Chondrocyte (in vitro differentiated cells): Measurements from ENCODE around the gene COL11A1. TPM values are rescaled to one million over a fixed set of nuclear protein-coding genes. Genes with fewer than 3 reads are reported as not detected.

Source experiments
- DNase-seq: peaks from one replicate; pipeline ENCODE4 v3.0.0; 2021; ENCODE audit warnings: mixed read lengths, low spot score
- H3K27ac Mint-ChIP-seq: one replicate; pipeline ENCODE4 v1.8.0; 2021; ENCODE audit warnings: mild to moderate bottlenecking, moderate library complexity, mixed read lengths; ENCODE audit not compliant: unreplicated experiment
- H3K27me3 Mint-ChIP-seq: 2 replicates; pipeline ENCODE4 v1.8.0; 2021; ENCODE audit warnings: low read depth, mixed read lengths
- H3K36me3 Mint-ChIP-seq: 2 replicates; pipeline ENCODE4 v1.8.0; 2021; ENCODE audit warnings: low read depth, mixed read lengths
- H3K4me1 Mint-ChIP-seq: 2 replicates; pipeline ENCODE4 v1.8.0; 2021; ENCODE audit warnings: low read depth, mild to moderate bottlenecking, mixed read lengths
- H3K4me3 Mint-ChIP-seq: one replicate; pipeline ENCODE4 v1.8.0; 2021; ENCODE audit warnings: mild to moderate bottlenecking, moderate library complexity, mixed read lengths; ENCODE audit not compliant: unreplicated experiment
- H3K9me3 Mint-ChIP-seq: 2 replicates; pipeline ENCODE4 v1.8.0; 2021; ENCODE audit warnings: low read depth, mixed read lengths
- CTCF ChIP-seq: fragments of 200-600 bp; sonication (generic); IDR thresholded peaks from 2 replicates; pipeline ENCODE4 v1.5.0; 2021; ENCODE audit warnings: antibody characterized with exemption, mild to moderate bottlenecking, moderate library complexity
- total RNA-seq: library from RNA; stranded (reverse); gene quantifications from 3 replicates; pipeline ENCODE4 v1.2.1, GENCODE V29; 2021

COL11A1 gene
- total RNA-seq, 1 donor from 2014 or later, result 1,042 TPM

DNA sequence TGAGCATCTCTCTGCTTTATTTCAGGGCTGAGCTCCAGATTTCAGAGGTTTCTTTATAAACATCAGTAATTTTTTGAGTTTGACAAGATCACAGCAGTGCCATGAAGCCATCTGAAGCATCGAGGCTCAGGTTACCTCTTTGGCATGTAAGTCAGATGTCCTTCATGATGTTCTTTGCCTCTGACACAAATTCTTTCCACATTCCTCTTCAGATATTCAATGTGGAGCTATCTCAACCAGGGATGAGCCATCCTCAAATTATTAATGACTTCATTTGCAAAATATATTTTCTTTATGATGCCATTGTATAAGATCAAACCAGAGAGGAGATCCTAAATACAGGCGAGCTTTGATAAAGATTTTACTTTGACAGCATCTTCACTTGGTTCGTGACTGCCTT is 256.7 kb downstream of the COL11A1 start:
- no peak for DNase-seq
- Mint-ChIP-seq H3K27me3 (no peaks in the 10 kb centered on the region), H3K36me3 (peaks cover 13% of the 10 kb centered on the region), H3K4me1 (peaks cover 19% of the 10 kb centered on the region), H3K4me3 (no peak overlapping the region), H3K9me3 (peaks cover 18% of the 10 kb centered on the region), H3K27ac (no peak overlapping the region)
- no peak for TF ChIP-seq CTCF

DNA sequence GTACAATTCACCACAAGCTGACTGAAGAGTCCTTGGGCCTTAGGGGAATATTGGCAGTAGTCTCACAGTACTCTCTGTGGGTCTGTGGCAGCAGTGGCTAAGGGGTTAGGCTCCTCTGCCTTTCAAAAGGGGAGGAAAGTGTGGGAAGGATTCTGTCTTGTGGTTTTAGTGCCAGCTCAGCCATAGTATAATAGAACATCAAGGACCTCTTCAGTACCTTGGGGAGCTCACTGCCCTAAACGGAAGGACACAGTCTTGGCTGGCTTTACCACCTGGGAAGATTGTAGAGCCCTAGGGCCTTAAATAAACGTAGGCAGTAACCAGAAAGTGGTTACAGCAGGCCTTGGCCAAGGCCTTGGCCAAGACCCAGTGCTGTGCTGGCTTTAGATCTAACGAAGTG is 265.7 kb downstream of the COL11A1 start:
- TF ChIP-seq CTCF, result no peak
- no peak overlapping the region for H3K4me3 Mint-ChIP-seq
- H3K27ac Mint-ChIP-seq, result no peak overlapping the region
- DNase-seq, result no peak
- peaks cover 2% of the 10 kb centered on the region for H3K36me3 Mint-ChIP-seq
- H3K27me3 Mint-ChIP-seq, result no peaks in the 10 kb centered on the region
- peaks cover 9% of the 10 kb centered on the region for H3K9me3 Mint-ChIP-seq
- no peaks in the 10 kb centered on the region for H3K4me1 Mint-ChIP-seq

DNA sequence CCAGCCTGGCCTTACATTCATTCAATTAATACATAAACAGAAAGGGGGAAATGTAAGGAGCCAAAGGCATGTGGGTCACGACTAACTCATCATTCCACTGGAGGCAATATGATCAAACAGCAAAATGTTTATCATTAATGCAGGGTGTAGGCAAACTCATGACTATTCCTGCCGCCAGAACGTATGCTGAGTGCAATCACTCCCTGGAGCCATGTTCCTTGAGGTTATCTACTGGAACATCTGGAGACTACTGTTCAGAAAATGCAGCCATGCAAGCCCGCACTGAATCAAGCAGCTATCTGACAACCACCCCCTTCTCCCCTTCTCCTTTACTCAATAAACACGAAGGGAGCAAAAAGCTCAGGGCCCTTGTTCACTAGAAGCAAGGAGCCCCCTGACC is 267.6 kb downstream of the COL11A1 start:
- no peak overlapping the region for H3K27ac Mint-ChIP-seq
- H3K27me3 Mint-ChIP-seq, result no peaks in the 10 kb centered on the region
- no peaks in the 10 kb centered on the region for H3K4me1 Mint-ChIP-seq
- peaks cover 9% of the 10 kb centered on the region for H3K9me3 Mint-ChIP-seq
- no peak overlapping the region for H3K4me3 Mint-ChIP-seq
- DNase-seq, result no peak
- peaks cover 2% of the 10 kb centered on the region for H3K36me3 Mint-ChIP-seq
- TF ChIP-seq CTCF, result no peak

GRCh38 chr1:102838016-102838415 is 270.3 kb downstream of the COL11A1 start:
- peaks cover 13% of the 10 kb centered on the region for H3K4me1 Mint-ChIP-seq
- DNase-seq, result no peak
- no peak overlapping the region for H3K27ac Mint-ChIP-seq
- H3K9me3 Mint-ChIP-seq, result peaks cover 10% of the 10 kb centered on the region
- TF ChIP-seq CTCF, result no peak
- H3K36me3 Mint-ChIP-seq, result peaks cover 2% of the 10 kb centered on the region
- no peak overlapping the region for H3K4me3 Mint-ChIP-seq
- H3K27me3 Mint-ChIP-seq, result no peaks in the 10 kb centered on the region

DNA sequence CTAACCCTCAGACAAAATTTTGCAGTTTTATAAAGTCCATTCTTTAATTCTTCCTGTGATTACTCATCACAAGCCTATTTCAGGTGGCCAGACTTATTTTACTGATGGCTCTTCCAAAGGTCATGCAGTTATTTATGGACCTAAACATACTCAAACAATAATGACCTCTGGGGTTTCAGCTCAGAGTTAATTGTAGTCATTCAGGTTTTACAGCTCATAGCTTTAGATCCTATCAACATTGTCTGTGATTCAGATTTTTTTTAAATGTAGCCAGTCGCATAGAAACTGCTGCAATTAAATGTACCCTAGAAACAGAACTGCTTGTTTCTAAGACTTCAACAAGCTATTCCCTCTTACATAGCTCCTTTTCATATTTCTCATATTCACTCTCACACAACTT is 270.8 kb downstream of the COL11A1 start:
- DNase-seq, result no peak
- Mint-ChIP-seq H3K27me3 (no peaks in the 10 kb centered on the region), H3K27ac (no peak overlapping the region), H3K4me3 (no peak overlapping the region), H3K9me3 (peaks cover 11% of the 10 kb centered on the region), H3K36me3 (peaks cover 2% of the 10 kb centered on the region), H3K4me1 (peaks cover 13% of the 10 kb centered on the region)
- no peak for TF ChIP-seq CTCF
